ENCODE data around the gene PERM1. TPM values are rescaled to one million over a fixed set of nuclear protein-coding genes. Genes with fewer than 3 reads are reported as not detected.
"Not testable (repeated sequence)": the region's sequence is repeated elsewhere in the genome, so short reads cannot be mapped to it uniquely, and the experiment has no call there.

PERM1 gene
- total RNA-seq, 2 donors from 2014 or later: 0.24 TPM; not detected in 1

GRCh38 chr1:982765-983436 lies 1.0 kb upstream of the PERM1 start:
- intact Hi-C loops (cut with DNase I): loop anchor here in 1 of 2 donors (5.0 kb wide), 1 partner anchor 79 kb away; no protein-coding TSS in a partner anchor
- no peak for DNase-seq (ENCODE audit: low spot score)

GRCh38 chr1:981491-981954 lies 370 bp downstream of the PERM1 start:
- intact Hi-C loops (cut with DNase I): loop anchor here in 1 of 2 donors (5.0 kb wide), 1 partner anchor 81 kb away; no protein-coding TSS in a partner anchor
- DNase-seq (ENCODE audit: low spot score): no peak

GRCh38 chr1:980602-981395 lies 1.1 kb downstream of the PERM1 start:
- intact Hi-C loops (cut with DNase I): loop anchor here in 1 of 2 donors (5.0 kb wide), 1 partner anchor 82 kb away; no protein-coding TSS in a partner anchor
- no peak for DNase-seq (ENCODE audit: low spot score)

GRCh38 chr1:980137-980571 lies 1.7 kb downstream of the PERM1 start:
- no peak for DNase-seq (ENCODE audit: low spot score)
- intact Hi-C loops (cut with DNase I): loop anchor here in 1 of 2 donors (5.0 kb wide), 1 partner anchor 82 kb away; no protein-coding TSS in a partner anchor

- intact Hi-C loops (cut with DNase I): loop anchor here in 1 of 2 donors (5.0 kb wide), 1 partner anchor 83 kb away; no protein-coding TSS in a partner anchor
- no peak for DNase-seq (ENCODE audit: low spot score)
Observed at GRCh38 chr1:979744-980072, 2.2 kb downstream of the PERM1 start.

GRCh38 chr1:978835-979743 lies 2.8 kb downstream of the PERM1 start:
- DNase-seq (ENCODE audit: low spot score): no peak

GRCh38 chr1:978069-978834 lies 3.6 kb downstream of the PERM1 start:
- intact Hi-C loops (cut with DNase I): no loop called here
- no peak for DNase-seq (ENCODE audit: low spot score)

More at GRCh38 chr1:978835-979743, 2.8 kb downstream of the PERM1 start:
- intact Hi-C loops (cut with DNase I): no loop called here

GRCh38 chr1:976791-977190 lies 5.1 kb downstream of the PERM1 start:
- DNase-seq (ENCODE audit: low spot score); intact Hi-C loops (cut with DNase I): not testable (repeated sequence)

GRCh38 chr1:975896-976683 lies 5.8 kb downstream of the PERM1 start:
- intact Hi-C loops (cut with DNase I): no loop called here
- no peak for DNase-seq (ENCODE audit: low spot score)

GRCh38 chr1:975365-975764 lies 6.5 kb downstream of the PERM1 start:
- no peak for DNase-seq (ENCODE audit: low spot score)
- intact Hi-C loops (cut with DNase I): no loop called here

- intact Hi-C loops (cut with DNase I): no loop called here
- no peak for DNase-seq (ENCODE audit: low spot score)
Observed at GRCh38 chr1:974687-975328, 7.1 kb downstream of the PERM1 start.

- intact Hi-C loops (cut with DNase I): no loop called here
- DNase-seq (ENCODE audit: low spot score): no peak
Observed at GRCh38 chr1:974293-974640, 7.6 kb downstream of the PERM1 start.

- intact Hi-C loops (cut with DNase I): no loop called here
- DNase-seq (ENCODE audit: low spot score): no peak
Observed at GRCh38 chr1:973459-974292, 8.2 kb downstream of the PERM1 start.

- intact Hi-C loops (cut with DNase I): no loop called here
- no peak for DNase-seq (ENCODE audit: low spot score)
Observed at GRCh38 chr1:972726-973458, 9.0 kb downstream of the PERM1 start.

- intact Hi-C loops (cut with DNase I): no loop called here
Observed at GRCh38 chr1:971751-972506, 10.0 kb downstream of the PERM1 start.

More at GRCh38 chr1:971751-972506, 10.0 kb downstream of the PERM1 start:
- DNase-seq (ENCODE audit: low spot score): no peak
